Endothelial cell of umbilical vein (primary cell): ENCODE measurements around the gene PRR14.

Experiments used
- EZH2 ChIP-seq: IDR thresholded peaks from 2 replicates; pipeline ENCODE4 v1.6.1; 2012; ENCODE audit warnings: borderline replicate concordance, low read depth, mild to moderate bottlenecking, moderate library complexity, low read length, inconsistent platforms; ENCODE audit not compliant: severe bottlenecking
- FOS ChIP-seq: IDR thresholded peaks from 2 replicates; pipeline ENCODE4 v1.6.1; 2011; ENCODE audit warnings: mild to moderate bottlenecking, low read length, moderate library complexity, borderline replicate concordance; ENCODE audit not compliant: insufficient read depth
- GATA2 ChIP-seq: IDR thresholded peaks from 2 replicates; pipeline ENCODE4 v1.7.0; 2011; ENCODE audit warnings: low read depth, mild to moderate bottlenecking, moderate library complexity, mixed read lengths, low read length; ENCODE audit not compliant: insufficient read length, insufficient read depth
- JUN ChIP-seq: IDR thresholded peaks from 2 replicates; pipeline ENCODE4 v1.6.1; 2011; ENCODE audit warnings: borderline replicate concordance, low read depth; ENCODE audit not compliant: insufficient read length, insufficient read depth
- MYC ChIP-seq: IDR thresholded peaks from one replicate; pipeline ENCODE4 v1.6.1; 2011; ENCODE audit warnings: mild to moderate bottlenecking, low read depth, low read length
- POLR2A ChIP-seq: IDR thresholded peaks from 2 replicates; pipeline ENCODE4 v1.6.1; 2012; ENCODE audit warnings: low read depth, mild to moderate bottlenecking, control low read depth, low read length
- POLR2AphosphoS5 ChIP-seq: IDR thresholded peaks from 2 replicates; pipeline ENCODE4 v1.6.1; 2012; ENCODE audit warnings: low read depth, mild to moderate bottlenecking, control low read depth, low read length, moderate library complexity; ENCODE audit not compliant: insufficient read depth
- TF ChIP-seq, protein P1 (sequence below), 2 donors: IDR thresholded peaks; 1 replicate in 1 of 2; 2 replicates in 1 of 2; pipeline ENCODE4 v1.5.1; 2011; ENCODE audit warnings: low read length in 2 of 2, mild to moderate bottlenecking in 2 of 2, moderate library complexity in 2 of 2, control low read depth in 1 of 2, inconsistent platforms in 1 of 2, low read depth in 1 of 2; ENCODE audit not compliant: insufficient read depth in 1 of 2; ENCODE audit errors: extremely low read depth in 1 of 2
- TF ChIP-seq, protein P2 (sequence below): IDR thresholded peaks from 2 replicates; pipeline ENCODE4 v1.6.1; 2011; ENCODE audit not compliant: insufficient read depth, insufficient read length

DNA sequence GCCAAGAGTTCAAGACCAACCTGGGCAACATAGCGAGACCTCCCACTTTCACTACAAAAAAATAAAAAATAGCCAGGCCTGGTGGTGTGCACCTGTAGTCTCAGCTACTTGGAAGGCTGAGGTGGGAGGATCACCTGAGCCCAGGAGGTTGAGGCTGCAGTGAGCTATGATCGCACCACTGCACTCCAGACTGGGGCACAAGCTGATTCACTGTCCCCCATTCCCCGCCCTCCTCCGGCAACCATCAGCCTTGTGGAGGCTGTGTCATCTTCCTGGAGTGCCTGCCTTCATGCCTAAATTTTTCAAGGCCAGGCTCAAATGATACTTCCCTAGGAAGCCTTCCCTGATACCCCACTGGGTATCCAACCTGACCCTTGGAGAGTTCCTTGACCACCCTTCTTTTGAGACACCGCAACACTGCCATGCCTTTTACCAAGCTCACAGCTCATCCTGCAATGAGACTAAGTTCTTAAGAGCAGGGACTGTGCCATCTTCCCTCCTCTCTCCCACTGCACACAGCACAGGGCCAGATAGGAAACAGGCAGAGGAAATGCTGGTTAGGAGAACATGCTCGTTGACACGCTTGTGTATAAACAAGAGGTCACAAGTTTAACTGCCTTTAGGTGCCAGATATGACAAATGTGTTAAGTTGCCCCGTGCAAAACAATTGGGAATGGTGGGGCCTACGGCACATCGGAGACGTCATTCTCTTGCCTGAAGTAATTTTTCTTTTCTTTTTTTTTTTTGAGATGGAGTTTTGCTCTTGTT is 44.4 kb downstream of the PRR14 start:
- TF ChIP-seq POLR2A (no peak), POLR2AphosphoS5 (no peak), EZH2 (no peak), MYC (no peak), JUN (no peak), GATA2 (no peak), FOS (no peak)
- TF ChIP-seq, protein P1, sequence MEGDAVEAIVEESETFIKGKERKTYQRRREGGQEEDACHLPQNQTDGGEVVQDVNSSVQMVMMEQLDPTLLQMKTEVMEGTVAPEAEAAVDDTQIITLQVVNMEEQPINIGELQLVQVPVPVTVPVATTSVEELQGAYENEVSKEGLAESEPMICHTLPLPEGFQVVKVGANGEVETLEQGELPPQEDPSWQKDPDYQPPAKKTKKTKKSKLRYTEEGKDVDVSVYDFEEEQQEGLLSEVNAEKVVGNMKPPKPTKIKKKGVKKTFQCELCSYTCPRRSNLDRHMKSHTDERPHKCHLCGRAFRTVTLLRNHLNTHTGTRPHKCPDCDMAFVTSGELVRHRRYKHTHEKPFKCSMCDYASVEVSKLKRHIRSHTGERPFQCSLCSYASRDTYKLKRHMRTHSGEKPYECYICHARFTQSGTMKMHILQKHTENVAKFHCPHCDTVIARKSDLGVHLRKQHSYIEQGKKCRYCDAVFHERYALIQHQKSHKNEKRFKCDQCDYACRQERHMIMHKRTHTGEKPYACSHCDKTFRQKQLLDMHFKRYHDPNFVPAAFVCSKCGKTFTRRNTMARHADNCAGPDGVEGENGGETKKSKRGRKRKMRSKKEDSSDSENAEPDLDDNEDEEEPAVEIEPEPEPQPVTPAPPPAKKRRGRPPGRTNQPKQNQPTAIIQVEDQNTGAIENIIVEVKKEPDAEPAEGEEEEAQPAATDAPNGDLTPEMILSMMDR (IDR thresholded peaks at IDR 0.05; ENCODE audit: extremely low read depth in 1 of 2, insufficient read depth in 1 of 2, low read depth in 1 of 2, low read length in 2 of 2): no peak
- TF ChIP-seq, protein P2, sequence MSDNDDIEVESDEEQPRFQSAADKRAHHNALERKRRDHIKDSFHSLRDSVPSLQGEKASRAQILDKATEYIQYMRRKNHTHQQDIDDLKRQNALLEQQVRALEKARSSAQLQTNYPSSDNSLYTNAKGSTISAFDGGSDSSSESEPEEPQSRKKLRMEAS: no peak
